HG03558 (cell line): ENCODE measurements around the gene AIRE.

Experiments used
- ATAC-seq: cut with Tn5 transposase; IDR thresholded peaks from one replicate; pipeline ENCODE4 v1.9.1; 2021; ENCODE audit warnings: moderate number of reproducible peaks; ENCODE audit not compliant: unreplicated experiment; ENCODE audit errors: extremely low read depth

AIRE gene

GRCh38 chr21:44303490-44303981, 17.9 kb downstream of the AIRE start:
- no peak for ATAC-seq

DNA sequence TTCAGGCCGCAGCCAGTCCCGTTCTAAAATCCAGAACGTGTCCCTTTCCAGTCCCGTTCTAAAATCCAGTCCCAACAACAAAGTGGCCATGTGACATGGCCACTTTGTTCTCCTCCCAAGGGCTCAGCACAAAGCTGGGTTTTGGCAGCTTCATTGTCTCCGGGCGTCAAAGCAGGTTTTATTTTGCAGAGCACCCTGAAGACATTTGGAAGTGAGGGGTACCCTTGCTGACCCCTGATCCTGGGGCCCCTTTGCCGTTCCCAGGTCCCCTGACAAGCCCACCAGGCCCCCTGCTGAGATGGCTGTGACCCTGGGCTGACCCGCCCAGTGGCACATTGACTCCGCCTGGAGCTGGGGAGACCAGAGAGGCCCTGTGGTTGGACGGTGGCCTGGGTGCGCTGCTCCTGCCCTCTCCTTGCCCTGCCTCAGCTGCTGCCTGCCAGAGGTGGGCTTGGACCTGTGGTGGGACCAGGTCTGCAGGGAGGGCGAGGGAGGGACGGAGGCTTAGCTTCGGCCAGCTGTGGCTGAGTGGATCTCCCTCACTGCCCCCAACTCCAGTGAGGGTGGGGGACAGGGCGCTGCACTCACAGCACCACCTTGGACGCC, 18.4 kb downstream of the AIRE start:
- ATAC-seq = no peak

DNA sequence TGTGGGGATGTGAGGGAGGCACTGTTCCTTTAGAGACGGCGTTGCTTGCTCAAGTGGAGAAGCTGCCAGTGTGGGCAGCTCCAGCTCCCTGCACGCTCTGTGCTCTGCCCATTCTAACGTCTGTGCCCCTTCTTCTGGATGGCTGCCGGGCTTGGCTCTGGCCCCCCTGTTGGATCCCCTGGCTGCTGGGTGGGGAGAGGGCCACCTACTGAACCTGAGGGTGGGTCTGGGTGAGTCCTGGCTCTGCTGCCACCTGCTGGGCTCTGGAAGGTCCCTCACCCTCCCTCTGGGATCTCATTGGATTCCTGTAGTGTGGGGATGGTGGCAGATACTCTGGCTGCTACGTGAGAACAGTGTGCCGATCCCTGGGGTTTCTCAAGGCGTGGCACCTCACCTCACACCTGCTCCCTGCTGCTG, 19.2 kb downstream of the AIRE start:
- ATAC-seq = no peak

- ATAC-seq = no peak
Observed at GRCh38 chr21:44305691-44306090, 20.0 kb downstream of the AIRE start.

- ATAC-seq = no peak
Observed at GRCh38 chr21:44306936-44307704, 21.4 kb downstream of the AIRE start.

DNA sequence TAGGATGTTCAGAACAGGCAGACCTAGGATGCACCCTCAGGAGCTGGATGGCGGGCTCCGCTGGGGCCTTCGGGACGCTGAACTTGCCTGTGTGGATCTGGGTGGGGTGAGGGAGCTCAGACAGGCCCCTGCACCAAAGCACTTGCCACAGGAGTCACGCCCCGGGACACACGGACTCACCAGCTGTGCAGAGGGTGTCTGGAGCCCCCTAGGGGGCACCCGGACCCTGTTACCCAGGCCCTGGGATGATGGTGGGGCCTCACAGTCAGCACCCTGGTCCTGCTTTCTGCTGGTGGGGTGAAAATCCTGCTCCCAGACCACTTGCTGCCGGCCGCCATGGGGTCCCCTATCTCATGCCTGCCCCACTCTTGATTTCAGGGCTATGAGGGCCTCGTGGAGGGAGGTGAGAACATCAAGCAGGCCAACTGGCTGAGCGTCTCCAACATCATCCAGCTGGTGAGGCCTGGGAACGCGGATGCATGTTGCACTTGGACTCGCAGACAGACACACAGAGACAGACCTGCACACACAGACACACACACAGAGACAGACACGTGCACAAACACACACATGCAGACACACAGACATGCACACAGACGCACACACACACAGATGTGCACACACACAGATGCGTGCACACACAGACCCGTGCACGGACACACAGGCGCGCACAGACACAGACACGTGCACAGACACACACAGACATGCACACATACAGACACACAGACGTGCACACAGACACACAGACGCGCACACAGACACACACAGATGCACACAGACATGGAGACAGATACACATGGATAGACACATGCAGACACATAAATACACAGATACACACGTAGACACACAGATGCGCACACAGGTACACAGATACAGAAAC, 25.2 kb downstream of the AIRE start:
- ATAC-seq = no peak

DNA sequence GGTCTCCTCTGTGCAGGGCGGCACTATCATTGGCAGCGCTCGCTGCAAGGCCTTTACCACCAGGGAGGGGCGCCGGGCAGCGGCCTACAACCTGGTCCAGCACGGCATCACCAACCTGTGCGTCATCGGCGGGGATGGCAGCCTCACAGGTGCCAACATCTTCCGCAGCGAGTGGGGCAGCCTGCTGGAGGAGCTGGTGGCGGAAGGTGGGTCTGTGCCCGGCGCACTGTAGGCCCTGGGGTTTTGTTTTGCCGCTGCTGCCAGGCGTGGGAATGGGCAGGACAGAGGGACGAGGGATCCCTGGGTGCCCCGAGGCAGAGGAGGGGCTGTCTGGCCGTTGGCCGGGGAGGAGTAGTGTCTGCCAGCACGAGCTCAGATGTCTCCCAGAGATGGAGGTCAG, 26.4 kb downstream of the AIRE start:
- ATAC-seq = no peak

DNA sequence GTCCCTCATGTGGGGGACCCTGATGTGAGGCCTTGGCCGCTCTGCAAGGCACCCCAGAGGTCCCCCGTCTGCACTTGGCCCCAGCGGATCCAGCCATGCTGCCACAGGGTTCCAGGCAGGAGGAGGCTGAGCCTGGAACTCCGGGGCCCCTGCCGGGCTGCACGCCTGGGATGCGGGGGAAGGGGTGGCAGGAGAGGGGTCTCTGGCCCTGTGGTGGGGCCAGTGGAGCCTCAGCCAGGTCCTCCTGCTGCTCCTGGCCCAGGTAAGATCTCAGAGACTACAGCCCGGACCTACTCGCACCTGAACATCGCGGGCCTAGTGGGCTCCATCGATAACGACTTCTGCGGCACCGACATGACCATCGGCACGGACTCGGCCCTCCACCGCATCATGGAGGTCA, 27.0 kb downstream of the AIRE start:
- ATAC-seq = no peak

DNA sequence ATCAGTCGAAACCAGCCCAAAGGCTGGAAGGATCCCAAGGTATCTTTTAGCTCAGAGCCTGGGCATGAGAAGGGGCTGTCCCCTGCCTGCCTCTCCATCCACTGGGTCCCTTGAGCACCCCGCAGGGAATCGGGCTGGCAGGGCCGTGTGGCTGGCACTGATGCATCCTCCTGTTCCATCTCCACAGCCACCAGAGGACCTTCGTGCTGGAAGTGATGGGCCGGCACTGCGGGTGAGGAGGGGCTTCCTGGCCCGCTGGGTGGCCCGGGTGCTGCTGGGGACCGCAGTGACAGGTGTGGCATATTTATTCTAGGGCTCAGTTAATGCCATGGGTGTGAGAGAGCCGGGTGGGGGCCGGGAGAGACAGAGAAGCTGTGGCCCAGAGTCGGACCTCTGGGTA, 27.8 kb downstream of the AIRE start:
- ATAC-seq = no peak

DNA sequence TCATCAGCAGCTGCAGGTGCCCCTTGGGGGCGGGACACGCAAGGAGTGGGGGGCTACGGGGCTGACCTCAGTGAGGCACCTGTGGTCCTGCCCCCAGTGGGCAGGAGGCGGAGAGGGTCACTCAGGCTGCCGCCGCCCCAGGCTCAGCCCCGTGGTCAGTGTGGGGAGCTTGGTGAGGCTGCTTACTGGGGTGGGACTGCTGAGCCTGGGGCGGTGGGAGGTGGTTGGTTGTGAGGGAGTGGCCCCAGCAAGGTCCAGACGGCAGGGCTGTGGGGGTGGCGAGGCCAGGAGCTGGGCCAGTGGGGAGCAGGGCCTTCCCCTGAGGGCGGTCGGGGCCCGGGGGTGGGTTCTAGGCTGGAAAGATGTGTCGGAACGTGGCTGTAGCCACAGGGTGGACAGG, 28.5 kb downstream of the AIRE start:
- no peak for ATAC-seq

DNA sequence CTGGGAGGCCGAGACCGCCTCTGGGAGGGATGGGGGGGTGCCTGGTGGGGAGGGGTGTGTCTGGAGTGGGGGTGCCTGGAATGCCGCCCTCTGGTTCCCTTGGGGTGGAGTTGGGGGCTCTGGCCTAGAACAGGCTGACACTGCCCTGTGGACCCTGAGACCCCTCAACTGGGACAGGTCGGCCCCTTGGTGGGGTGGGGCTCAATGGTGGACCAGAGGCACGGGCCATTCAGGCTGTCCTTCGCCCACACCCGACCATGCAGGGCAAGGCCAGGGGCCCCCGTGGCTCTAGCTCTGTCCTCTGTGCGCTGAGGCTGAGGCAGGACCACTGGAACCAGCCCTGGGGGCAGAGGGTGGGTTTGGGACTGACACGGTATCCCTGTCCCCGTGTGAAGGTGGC, 28.9 kb downstream of the AIRE start:
- ATAC-seq = no peak

DNA sequence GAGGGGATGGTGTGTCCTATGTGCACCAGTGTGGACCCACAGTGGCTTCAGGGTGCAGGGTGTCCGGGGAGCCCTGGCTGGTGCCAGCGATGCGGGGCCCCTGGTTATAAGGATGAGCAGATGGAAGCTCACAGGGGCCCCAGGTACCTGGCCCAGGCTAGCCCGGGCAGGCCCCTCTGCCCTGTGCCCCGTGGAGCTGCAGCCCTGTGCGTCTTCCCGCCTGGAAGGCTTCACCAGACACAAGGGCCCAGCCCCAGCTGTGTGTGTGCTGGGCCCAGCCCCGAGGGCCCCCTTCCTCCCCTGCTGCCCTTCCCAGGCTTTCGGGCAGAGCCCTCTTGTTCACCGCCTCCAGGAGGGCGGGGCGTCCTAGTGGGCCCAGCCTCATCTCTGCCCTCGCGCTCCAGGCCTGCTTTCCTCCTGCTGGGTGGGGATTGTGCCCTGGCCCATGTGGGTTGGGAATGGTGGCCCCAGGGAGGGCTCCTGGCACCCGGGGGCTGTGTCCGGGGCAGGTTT, 30.1 kb downstream of the AIRE start:
- no peak for ATAC-seq

DNA sequence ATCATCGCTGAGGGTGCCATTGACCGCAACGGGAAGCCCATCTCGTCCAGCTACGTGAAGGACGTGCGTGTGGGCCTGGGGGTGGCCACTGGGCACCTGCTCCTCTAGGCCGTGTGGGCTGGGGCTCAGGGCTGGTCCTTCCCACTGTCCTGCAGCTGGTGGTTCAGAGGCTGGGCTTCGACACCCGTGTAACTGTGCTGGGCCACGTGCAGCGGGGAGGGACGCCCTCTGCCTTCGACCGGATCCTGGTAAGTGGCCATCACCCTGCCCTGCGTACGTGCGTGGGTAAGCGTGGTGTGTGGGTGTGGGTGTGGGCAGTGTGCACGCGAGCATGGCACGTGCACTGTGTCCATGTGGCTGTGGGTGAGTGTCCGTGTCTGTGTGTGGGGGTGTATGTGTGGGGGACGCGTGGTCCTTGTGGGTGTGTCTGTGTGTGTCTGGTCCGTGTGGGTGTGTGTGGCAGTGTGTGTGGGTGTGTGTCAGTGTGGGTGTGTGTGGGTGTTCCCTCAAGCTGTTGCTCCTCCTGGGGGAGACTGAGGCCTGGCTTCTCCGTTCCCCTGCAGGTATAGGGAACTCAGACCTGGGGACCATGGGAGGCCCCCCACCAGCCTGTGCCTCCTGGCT, 30.7 kb downstream of the AIRE start:
- ATAC-seq = no peak

DNA sequence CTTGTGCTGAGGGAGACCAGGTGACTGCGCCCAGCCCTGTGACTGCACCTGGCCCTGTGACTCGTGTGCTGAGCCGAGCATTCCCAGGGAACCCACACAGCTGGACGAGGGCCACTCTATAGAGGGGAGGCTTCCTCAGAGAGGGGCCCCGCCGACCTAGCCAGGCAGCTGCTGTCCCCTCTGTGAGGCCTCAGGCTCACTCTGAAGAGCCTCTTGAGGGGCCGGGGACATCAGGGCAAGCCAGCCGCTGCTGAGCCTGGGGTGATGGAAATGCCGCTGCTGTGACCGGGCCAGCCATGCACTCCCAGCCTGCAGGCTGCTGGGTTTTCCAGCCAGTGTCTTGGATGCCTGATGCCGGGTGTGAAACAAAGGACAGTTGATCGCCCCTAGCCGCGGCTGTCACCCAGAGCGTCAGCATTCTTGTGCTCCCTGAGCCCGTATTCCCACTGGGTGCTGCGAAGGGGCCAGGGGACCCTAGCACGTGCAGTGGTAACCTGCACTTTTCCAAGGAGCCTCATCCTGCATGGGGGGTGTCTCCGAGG, 31.6 kb downstream of the AIRE start:
- ATAC-seq = no peak

DNA sequence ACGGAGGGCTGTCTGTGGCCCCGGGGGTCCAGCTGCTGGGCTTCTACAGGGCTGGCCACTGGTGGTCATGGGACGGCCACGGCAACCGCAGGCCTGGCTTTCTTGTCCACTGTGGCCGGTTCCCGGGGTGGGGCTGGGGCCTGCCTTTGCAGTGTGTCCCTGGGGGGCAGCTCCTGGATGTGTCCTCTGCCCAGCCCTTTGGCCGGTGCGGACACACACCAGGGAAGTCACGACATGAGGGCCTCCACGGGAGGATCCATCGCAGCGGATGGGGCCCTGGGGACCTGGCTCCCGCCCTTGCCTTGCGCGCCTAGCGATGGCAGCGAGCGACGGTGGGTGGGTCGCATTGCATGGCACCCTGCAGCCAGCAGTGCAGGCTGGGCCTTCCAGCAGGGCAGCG, 32.2 kb downstream of the AIRE start:
- ATAC-seq = no peak

DNA sequence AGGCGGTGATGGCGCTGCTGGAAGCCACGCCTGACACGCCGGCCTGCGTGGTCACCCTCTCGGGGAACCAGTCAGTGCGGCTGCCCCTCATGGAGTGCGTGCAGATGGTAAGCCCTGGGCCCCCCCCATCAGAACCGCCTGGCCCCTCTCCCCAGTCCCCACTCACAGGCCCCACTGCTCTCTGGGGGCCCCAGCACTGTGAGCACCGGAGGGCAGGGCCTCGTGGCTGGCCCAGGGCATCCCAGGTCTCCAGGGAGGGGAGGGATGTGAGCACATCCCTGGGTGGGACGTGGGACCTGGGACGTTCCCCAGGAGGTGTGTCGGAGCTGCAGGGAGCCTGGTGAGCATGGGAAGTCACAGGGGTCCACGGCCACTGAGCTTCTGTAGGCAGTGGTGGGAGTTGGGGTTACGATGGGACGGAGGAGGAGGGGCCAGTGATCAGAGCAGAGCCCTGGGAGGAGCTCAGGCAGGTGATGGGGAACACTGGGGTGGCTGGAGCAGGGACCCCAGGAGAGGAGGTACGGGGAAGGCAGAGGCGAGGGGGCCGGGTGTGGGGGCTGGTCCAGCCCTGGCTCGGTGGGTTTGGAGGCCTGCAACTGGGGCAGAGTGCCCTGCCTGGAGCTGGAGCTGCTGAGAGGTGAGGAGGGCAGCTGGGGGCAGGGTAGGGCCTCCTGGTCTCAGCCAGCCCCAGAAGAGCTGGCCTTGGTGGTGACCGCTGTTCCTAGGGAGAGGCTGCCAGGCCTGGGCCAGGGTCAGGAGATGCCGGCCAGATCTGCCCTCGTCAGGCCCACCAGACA, 33.0 kb downstream of the AIRE start:
- no peak for ATAC-seq

GRCh38 chr21:44319407-44320065, 33.9 kb downstream of the AIRE start:
- no peak for ATAC-seq

GRCh38 chr21:44320847-44321246, 35.2 kb downstream of the AIRE start:
- ATAC-seq = no peak
